A549 (cell line): ENCODE results near the gene DHRS11. TPM values are rescaled to one million over a fixed set of nuclear protein-coding genes. Genes with fewer than 3 reads are reported as not detected.

Experiments used
- ATAC-seq, 2 experiments: fragments of 200-7000 bp in 1 of 2; fragments of >200 bp in 1 of 2; cut with Nextera tagmentation in 1 of 2; cut with Tn5 transposase in 1 of 2; 3 replicates each; pipeline versions ENCODE4 v1.8.0 to v1.9.1; 2018 to 2020; ENCODE audit warnings: mild to moderate bottlenecking in 1 of 2, moderate library complexity in 1 of 2
- CTCF ChIA-PET: fragments of 300-600 bp; sonication (Branson Sonifier 250); formaldehyde crosslinking; extraction: SDS; loops from one replicate; lab custom pipeline; 2021; ENCODE audit warnings: antibody characterized with exemption, inconsistent platforms; lab: Yijun Ruan, JAX
- POLR2A ChIA-PET: fragments of 350-600 bp; formaldehyde crosslinking; extraction: SDS; loops from one replicate; lab custom pipeline; 2021; ENCODE audit warnings: antibody characterized with exemption, inconsistent platforms; lab: Yijun Ruan, JAX
- DNase-seq, 2 experiments: peaks; one replicate each; pipeline versions ENCODE4 v3.0.0 to v3.0.0-alpha.2; 2011 to 2016; ENCODE audit warnings: low read depth in 1 of 2, low spot score in 1 of 2
- FAIRE-seq: peaks from 2 replicates; lab custom pipeline; 2011; peaks lifted over from hg19 to GRCh38; lab: Jason Lieb, UNC
- H3K27ac ChIP-seq, 2 experiments: fragments of >200 bp; sonication (Bioruptor Twin); formaldehyde crosslinking; 3 replicates each; pipeline ENCODE4 v1.5.1; 2016 to 2017
- H3K4me1 ChIP-seq: fragments of >200 bp; sonication (Bioruptor Twin); formaldehyde crosslinking; 3 replicates; pipeline ENCODE4 v1.6.1; 2016
- H3K4me2 ChIP-seq: fragments of >200 bp; sonication (Bioruptor Twin); formaldehyde crosslinking; 3 replicates; pipeline ENCODE4 v1.6.1; 2016
- H3K4me3 ChIP-seq: fragments of >200 bp; sonication (Bioruptor Twin); formaldehyde crosslinking; 3 replicates; pipeline ENCODE4 v1.5.1; 2016
- H3K9me3 ChIP-seq: fragments of >200 bp; sonication (Bioruptor Twin); formaldehyde crosslinking; 3 replicates; pipeline ENCODE4 v1.6.1; 2016
- BCL3 ChIP-seq: fragments of >200 bp; sonication (Bioruptor Twin); formaldehyde crosslinking; IDR thresholded peaks from 3 replicates; pipeline ENCODE4 v1.6.1; 2016
- CBX2 ChIP-seq: fragments of 200-600 bp; sonication (generic); IDR thresholded peaks from 2 replicates; pipeline ENCODE4 v1.6.1; 2016; ENCODE audit warnings: low read depth, mild to moderate bottlenecking, borderline replicate concordance
- CTCF ChIP-seq: fragments of >200 bp; sonication (Bioruptor Twin); formaldehyde crosslinking; IDR thresholded peaks from 3 replicates; pipeline ENCODE4 v1.5.1; 2016
- ELK1 ChIP-seq: fragments of 150-350 bp; IDR thresholded peaks from 2 replicates; pipeline ENCODE4 v1.6.1; 2014; ENCODE audit warnings: low read depth, mild to moderate bottlenecking, low read length
- EP300 ChIP-seq, 2 experiments: fragments of >200 bp; sonication (Bioruptor Twin); formaldehyde crosslinking; IDR thresholded peaks; 2 replicates in 1 of 2; 3 replicates in 1 of 2; pipeline ENCODE4 v1.6.1; 2016 to 2017
- FOSL2 ChIP-seq, 2 experiments: fragments of 450-650 bp in 1 of 2; fragments of >200 bp in 1 of 2; sonication (Bioruptor Twin) in 1 of 2; formaldehyde crosslinking; IDR thresholded peaks; 2 replicates each; pipeline versions ENCODE4 v1.5.0 to v1.6.1; 2016 to 2020; ENCODE audit warnings: mild to moderate bottlenecking in 1 of 2, moderate library complexity in 1 of 2
- GATA3 ChIP-seq: IDR thresholded peaks from 2 replicates; pipeline ENCODE4 v1.6.1; 2012; ENCODE audit warnings: borderline replicate concordance
- HES2 ChIP-seq: fragments of >200 bp; sonication (Bioruptor Twin); formaldehyde crosslinking; IDR thresholded peaks from 2 replicates; pipeline ENCODE4 v1.6.1; 2016
- JUN ChIP-seq, 2 experiments: fragments of >200 bp; sonication (Bioruptor Twin); formaldehyde crosslinking; IDR thresholded peaks; 2 replicates in 1 of 2; 3 replicates in 1 of 2; pipeline ENCODE4 v1.6.1; 2016 to 2017
- JUNB ChIP-seq: fragments of >200 bp; sonication (Bioruptor Twin); formaldehyde crosslinking; IDR thresholded peaks from 2 replicates; pipeline ENCODE4 v1.6.1; 2016
- KDM5A ChIP-seq: fragments of 200-600 bp; sonication (generic); IDR thresholded peaks from 2 replicates; pipeline ENCODE4 v1.6.1; 2016; ENCODE audit warnings: antibody characterized with exemption, mild to moderate bottlenecking
- MAFK ChIP-seq: fragments of 450-650 bp; IDR thresholded peaks from 2 replicates; pipeline ENCODE4 v1.6.1; 2014; ENCODE audit not compliant: partially characterized antibody
- NR3C1 ChIP-seq: fragments of >200 bp; sonication (Bioruptor Twin); formaldehyde crosslinking; IDR thresholded peaks from 3 replicates; pipeline ENCODE4 v1.6.1; 2017
- RCOR1 ChIP-seq: fragments of 150-350 bp; IDR thresholded peaks from 2 replicates; pipeline ENCODE4 v1.6.1; 2014; ENCODE audit warnings: antibody characterized with exemption, low read length, low read depth
- REST ChIP-seq: fragments of 200-600 bp; sonication (generic); IDR thresholded peaks from 2 replicates; pipeline ENCODE4 v1.6.1; 2016; ENCODE audit warnings: antibody characterized with exemption, mild to moderate bottlenecking, moderate library complexity
- RFX5 ChIP-seq: fragments of 450-650 bp; IDR thresholded peaks from 2 replicates; pipeline ENCODE4 v1.7.1; 2014; ENCODE audit warnings: antibody characterized with exemption, mild to moderate bottlenecking, moderate library complexity
- RNF2 ChIP-seq: fragments of 200-600 bp; sonication (generic); IDR thresholded peaks from 2 replicates; pipeline ENCODE4 v1.6.1; 2016; ENCODE audit warnings: low read depth, mild to moderate bottlenecking, antibody characterized with exemption, moderate library complexity, borderline replicate concordance
- ZC3H11A ChIP-seq: fragments of 450-650 bp; IDR thresholded peaks from 2 replicates; pipeline ENCODE4 v1.6.1; 2014; ENCODE audit warnings: antibody characterized with exemption, mild to moderate bottlenecking
- ZFP36 ChIP-seq: fragments of 450-650 bp; IDR thresholded peaks from 2 replicates; pipeline ENCODE4 v1.6.1; 2014; ENCODE audit warnings: borderline replicate concordance; ENCODE audit not compliant: partially characterized antibody
- ZNF302 ChIP-seq: fragments of 250-450 bp; sonication (Bioruptor Pico); IDR thresholded peaks from 2 replicates; pipeline ENCODE4 v1.9.0; 2021; ENCODE audit warnings: inconsistent platforms, mild to moderate bottlenecking, moderate library complexity
- WGBS: methylation state at CpG from one replicate; pipeline ENCODE4 v1.1.6; 2017; ENCODE audit errors: missing lambda C conversion rate; 5-methylcytosine and 5-hydroxymethylcytosine counted together
- polyA plus RNA-seq, 4 experiments: library from polyadenylated mRNA; depleted of rRNA in 3 of 4; stranded (reverse); fragments of >200 nt; fragmentation: RNase III in 1 of 4; extraction: RNeasy Plus Mini Kit Qiagen cat#74134 plus additional on column Dnase treatment in 1 of 4; gene quantifications; 2 replicates in 3 of 4; 3 replicates in 1 of 4; pipeline ENCODE4 v1.2.3, GENCODE V29; 2011 to 2017

Gene DHRS11
- polyA plus RNA-seq, 2 of the 4 experiments (the other 2 are of a cell fraction): 9.5 to 9.6 TPM

- H3K27ac ChIP-seq: no peak overlapping the region
- no peak for TF ChIP-seq RNF2
- TF ChIP-seq, all 56 proteins: peak for 0
- DNase-seq (no peak), ATAC-seq (no peak), FAIRE-seq (no peak)
- WGBS: 93% methylated on average over 8 of the region's 8 CpGs
- no peak overlapping the region for H3K4me3 ChIP-seq
- CTCF ChIA-PET: interaction anchor here (0.6 to 4.3 kb wide), 4 partner anchors 14 to 56 kb away, joined by 3 to 12 read pairs (median 4); no protein-coding TSS in a partner anchor
- POLR2A ChIA-PET: no interaction called here
- H3K4me1 ChIP-seq: peaks cover 22% of the 10 kb centered on the region
- H3K9me3 ChIP-seq: no peaks in the 10 kb centered on the region
- H3K4me2 ChIP-seq: no peak overlapping the region
These were observed 40.9 kb upstream of the DHRS11 start for GRCh38 chr17:36550491-36551417.

- WGBS: 85% methylated on average over 3 of the region's 3 CpGs
- ChIA-PET CTCF (interaction anchor here (4.3 kb wide), 1 partner anchor 11 kb away, joined by 12 read pairs; no protein-coding TSS in a partner anchor), POLR2A (no interaction called here)
- H3K4me3 ChIP-seq: no peak overlapping the region
- TF ChIP-seq ZC3H11A (no peak), GATA3 (no peak), RCOR1 (no peak), JUNB (no peak), ZNF302 (CRISPR knock-in tag) (no peak), HES2 (no peak), RFX5 (no peak), JUN (IDR thresholded peaks at IDR 0.05) (no peak), NR3C1 (no peak), ZFP36 (no peak), ELK1 (no peak), BCL3 (no peak), EP300 (IDR thresholded peaks at IDR 0.05) (no peak), FOSL2 (IDR thresholded peaks at IDR 0.05) (no peak), FOSL2 (CRISPR knock-in tag; IDR thresholded peaks at IDR 0.05) (no peak), CBX2 (no peak), MAFK (no peak), REST (no peak), KDM5A (no peak), CTCF (no peak)
- H3K27ac ChIP-seq: no peak overlapping the region
- no peak for ATAC-seq
- no peaks in the 10 kb centered on the region for H3K9me3 ChIP-seq
- no peak for DNase-seq
- no peak for FAIRE-seq
- no peak overlapping the region for H3K4me2 ChIP-seq
- peaks cover 7% of the 10 kb centered on the region; the same call in 2 of the 3 replicates for H3K4me1 ChIP-seq
These were observed 38.2 kb upstream of the DHRS11 start for GRCh38 chr17:36553459-36553858.
